Muscle layer of colon (tissue), 2 donors: ENCODE data around the gene PSMC3.

Experiments used
- H3K27ac ChIP-seq: one replicate; pipeline ENCODE4 v1.7.0; 2013; ENCODE audit warnings: low read depth, mild to moderate bottlenecking, low read length, moderate library complexity
- H3K27me3 ChIP-seq, 2 donors: one replicate each; pipeline ENCODE4 v1.7.0; 2013; ENCODE audit warnings: low read length in 2 of 2, mild to moderate bottlenecking in 2 of 2; ENCODE audit not compliant: insufficient read depth in 2 of 2, control insufficient read depth in 1 of 2
- H3K36me3 ChIP-seq: one replicate; pipeline ENCODE4 v1.7.0; 2013; ENCODE audit warnings: mild to moderate bottlenecking, low read length; ENCODE audit not compliant: insufficient read depth
- H3K4me1 ChIP-seq: one replicate; pipeline ENCODE4 v1.7.0; 2013; ENCODE audit warnings: mild to moderate bottlenecking, low read length; ENCODE audit not compliant: insufficient read depth
- H3K4me3 ChIP-seq, 2 donors: one replicate each; pipeline ENCODE4 v1.7.0; 2013; ENCODE audit warnings: low read length in 2 of 2, low read depth in 1 of 2, mild to moderate bottlenecking in 1 of 2, moderate library complexity in 1 of 2
- H3K9ac ChIP-seq: one replicate; pipeline ENCODE4 v1.7.0; 2013; ENCODE audit warnings: low read length
- H3K9me3 ChIP-seq: one replicate; pipeline ENCODE4 v1.7.0; 2013; ENCODE audit warnings: mild to moderate bottlenecking, low read length
- donor health status: abdominal sarcoma.
- donor health status: Adenocarcinoma of cecum.

PSMC3 gene

DNA sequence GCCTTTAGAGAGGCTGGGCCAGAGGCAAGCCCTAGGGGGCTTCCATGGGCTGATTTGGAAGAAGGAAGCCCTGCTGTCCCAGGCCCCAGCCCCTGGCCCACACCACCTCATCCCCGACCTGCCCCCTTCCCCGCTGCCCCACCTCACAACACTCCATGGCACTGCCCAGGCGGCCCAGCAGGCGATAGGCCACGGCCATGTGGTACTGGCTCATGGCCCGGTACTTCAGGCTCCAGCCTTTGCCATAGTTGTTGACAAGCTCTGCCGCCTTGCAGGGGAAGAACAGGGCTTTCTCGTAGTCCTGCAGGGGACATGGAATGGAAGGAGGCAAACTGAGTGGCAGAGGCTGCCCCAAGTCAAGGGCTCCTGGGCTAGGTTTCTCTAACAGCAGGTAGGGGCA is 16.3 kb upstream of the PSMC3 start:
- Histone ChIP-seq H3K27me3 (no peaks in the 10 kb centered on the region), H3K4me3 (no peak overlapping the region), H3K27ac (no peak overlapping the region), H3K36me3 (no peaks in the 10 kb centered on the region), H3K9me3 (no peaks in the 10 kb centered on the region), H3K9ac (no peak overlapping the region), H3K4me1 (peaks cover 6% of the 10 kb centered on the region)

DNA sequence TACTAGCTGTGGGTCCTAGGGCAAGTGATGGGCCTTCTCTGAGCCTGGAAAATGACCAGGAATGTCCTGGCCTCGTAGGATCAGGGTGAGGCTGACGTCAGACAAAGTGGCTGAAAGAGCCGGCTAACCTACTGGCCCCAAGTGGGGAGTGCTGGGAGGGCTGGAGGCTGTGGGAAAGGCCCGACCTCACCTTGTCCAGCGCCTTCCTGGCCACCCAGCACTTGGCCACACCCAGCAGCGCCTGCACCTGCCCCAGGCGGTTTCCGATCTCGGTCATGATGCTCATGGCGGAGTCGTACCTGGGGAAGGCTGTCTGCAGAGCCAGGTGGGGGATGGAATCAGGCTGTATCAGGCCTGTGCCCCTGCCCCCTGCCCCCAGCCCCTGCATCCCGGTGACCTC is 15.2 kb upstream of the PSMC3 start:
- Histone ChIP-seq H3K4me3 (no peak overlapping the region), H3K27me3 (no peaks in the 10 kb centered on the region)

DNA sequence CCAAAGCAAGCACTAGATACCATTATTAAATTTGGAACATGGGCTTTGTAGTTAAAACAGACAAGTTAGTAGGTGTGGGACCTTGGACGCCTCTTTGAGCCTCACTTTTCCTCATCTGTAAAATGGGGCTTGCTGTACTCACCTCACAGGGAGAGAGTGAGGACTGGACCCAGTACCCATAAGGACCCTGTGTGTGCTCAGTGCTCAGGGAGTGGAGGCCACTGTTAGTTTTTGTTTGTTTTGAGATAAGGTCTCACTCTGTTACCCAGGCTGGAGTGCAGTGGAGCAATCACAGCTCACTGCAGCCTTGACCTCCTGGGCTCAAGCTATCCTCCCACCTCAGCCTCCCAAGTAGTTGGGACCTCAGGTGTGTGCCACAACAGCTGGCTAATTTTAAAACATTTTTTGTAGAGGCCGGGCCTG is 13.8 kb upstream of the PSMC3 start:
- Histone ChIP-seq H3K27ac (no peak overlapping the region), H3K4me3 (no peak overlapping the region), H3K9me3 (no peaks in the 10 kb centered on the region), H3K27me3 (no peaks in the 10 kb centered on the region), H3K36me3 (no peaks in the 10 kb centered on the region), H3K4me1 (peaks cover 10% of the 10 kb centered on the region), H3K9ac (no peak overlapping the region)

More for the DNA sequence above, 15.2 kb upstream of the PSMC3 start:
- H3K9ac ChIP-seq: no peak overlapping the region
- H3K36me3 ChIP-seq: no peaks in the 10 kb centered on the region
- no peak overlapping the region for H3K27ac ChIP-seq
- H3K4me1 ChIP-seq: peaks cover 10% of the 10 kb centered on the region
- H3K9me3 ChIP-seq: no peaks in the 10 kb centered on the region

DNA sequence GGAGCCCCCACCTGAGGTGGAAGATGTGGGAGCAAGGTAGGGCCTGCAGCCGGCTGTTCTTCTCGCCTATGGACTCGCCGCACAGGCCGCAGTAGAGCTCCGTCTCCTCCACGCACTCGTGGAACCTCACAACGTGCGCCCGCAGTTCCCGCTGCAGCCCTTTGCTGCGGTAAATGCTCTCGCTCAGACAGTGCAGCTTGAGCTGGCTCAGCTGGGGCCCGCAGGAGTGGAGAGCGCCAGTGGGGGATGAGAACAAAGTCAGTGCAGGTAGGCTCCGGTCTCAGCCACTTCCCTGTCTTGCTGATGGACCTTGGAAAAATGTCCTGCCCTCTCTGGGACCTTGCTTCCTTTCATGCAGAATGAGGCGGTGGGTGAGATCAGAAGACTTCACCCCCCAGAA is 12.5 kb upstream of the PSMC3 start:
- H3K9ac ChIP-seq: no peak overlapping the region
- H3K27me3 ChIP-seq: no peaks in the 10 kb centered on the region
- H3K4me3 ChIP-seq: no peak overlapping the region
- H3K4me1 ChIP-seq: peaks cover 10% of the 10 kb centered on the region
- H3K27ac ChIP-seq: no peak overlapping the region
- H3K9me3 ChIP-seq: no peaks in the 10 kb centered on the region
- H3K36me3 ChIP-seq: no peaks in the 10 kb centered on the region

DNA sequence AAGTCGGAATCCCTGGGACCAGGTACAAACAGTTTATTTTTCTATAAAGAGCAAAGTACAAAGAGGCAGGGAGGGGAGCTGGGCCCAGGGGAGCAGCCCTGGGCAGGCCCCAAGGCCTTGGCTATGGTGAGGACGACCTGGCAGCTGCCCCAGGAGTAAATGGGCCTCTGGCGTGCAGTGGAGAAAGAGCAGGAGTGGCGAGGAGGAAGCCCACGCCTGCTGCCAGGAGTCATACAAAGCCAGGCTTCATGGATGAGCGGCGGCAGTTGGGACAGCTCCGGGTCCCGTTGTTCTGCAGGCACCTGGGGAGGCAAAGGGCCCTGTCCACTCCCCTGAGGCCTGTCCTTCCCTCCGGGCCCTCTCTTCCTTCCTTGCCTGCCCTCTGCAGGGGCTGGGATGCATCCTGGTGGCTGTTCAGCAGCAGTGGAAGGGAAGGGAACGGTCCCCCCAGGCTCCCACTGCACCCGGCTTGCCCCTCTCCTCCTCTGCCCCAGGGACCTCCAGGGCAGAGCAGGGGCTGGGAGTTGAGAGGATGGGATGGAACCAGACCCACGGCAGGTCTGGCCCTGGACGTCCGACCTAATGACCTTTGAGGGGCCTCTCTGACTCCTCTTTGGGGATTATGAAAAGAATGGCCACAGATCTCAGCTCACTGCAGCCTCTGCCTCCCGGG is 11.6 kb upstream of the PSMC3 start:
- Histone ChIP-seq H3K27me3 (no peaks in the 10 kb centered on the region), H3K27ac (peak overlapping the region; percentile 36), H3K36me3 (no peaks in the 10 kb centered on the region), H3K9ac (no peak overlapping the region), H3K4me3 (no peak overlapping the region), H3K4me1 (peaks cover 10% of the 10 kb centered on the region), H3K9me3 (no peaks in the 10 kb centered on the region)

DNA sequence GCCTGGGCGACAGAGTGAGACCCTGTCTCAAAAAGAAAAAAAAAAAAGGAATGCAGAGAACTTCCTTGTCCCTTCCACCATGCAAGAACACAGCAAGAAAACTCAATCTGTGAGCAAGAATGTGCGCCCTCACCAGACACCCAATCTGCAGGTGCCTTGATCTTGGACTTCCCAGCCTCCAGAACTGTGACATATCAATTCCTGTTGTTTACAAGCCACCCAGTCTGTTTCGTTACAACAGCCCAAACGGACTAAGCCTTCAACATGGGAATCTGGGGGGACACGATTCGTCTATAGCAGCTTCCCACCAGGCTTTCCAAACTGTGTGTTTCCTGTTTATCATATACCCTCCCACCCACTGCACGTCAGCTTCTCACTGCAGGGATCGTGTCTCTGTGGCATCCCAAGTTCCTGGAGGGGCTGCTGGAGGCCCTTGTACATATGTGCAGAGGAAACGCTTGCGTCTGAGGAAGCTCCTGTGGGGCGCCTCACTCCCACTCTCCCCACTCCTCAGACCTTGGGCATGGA is 11.0 kb upstream of the PSMC3 start:
- Histone ChIP-seq H3K27ac (peak overlapping the region; percentile 36), H3K4me3 (no peak overlapping the region), H3K4me1 (peaks cover 10% of the 10 kb centered on the region), H3K36me3 (no peaks in the 10 kb centered on the region), H3K27me3 (no peaks in the 10 kb centered on the region), H3K9ac (no peak overlapping the region), H3K9me3 (no peaks in the 10 kb centered on the region)

DNA sequence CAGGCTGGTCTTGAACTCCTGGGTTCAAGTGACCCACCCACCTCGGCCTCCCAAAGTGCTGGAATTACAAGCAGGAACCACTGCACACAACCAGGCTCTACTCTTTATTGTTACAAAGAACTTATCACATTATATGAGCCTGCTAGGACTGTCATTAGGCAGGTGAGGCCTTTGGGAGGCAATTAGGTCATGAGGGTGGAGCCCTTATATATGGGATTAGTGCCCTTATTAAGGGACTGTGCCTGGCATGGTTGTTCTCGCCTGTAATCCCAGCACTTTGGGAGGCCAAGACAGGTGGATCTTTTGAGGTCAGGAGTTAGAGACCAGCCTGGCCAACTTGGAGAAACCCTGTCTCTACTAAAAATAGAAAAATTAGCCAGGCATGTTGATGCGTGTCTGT is 10.5 kb upstream of the PSMC3 start:
- no peaks in the 10 kb centered on the region for H3K36me3 ChIP-seq
- no peak overlapping the region for H3K9ac ChIP-seq
- H3K27me3 ChIP-seq: no peaks in the 10 kb centered on the region
- H3K4me3 ChIP-seq: no peak overlapping the region
- H3K9me3 ChIP-seq: no peaks in the 10 kb centered on the region
- no peak overlapping the region for H3K27ac ChIP-seq
- H3K4me1 ChIP-seq: peaks cover 10% of the 10 kb centered on the region

DNA sequence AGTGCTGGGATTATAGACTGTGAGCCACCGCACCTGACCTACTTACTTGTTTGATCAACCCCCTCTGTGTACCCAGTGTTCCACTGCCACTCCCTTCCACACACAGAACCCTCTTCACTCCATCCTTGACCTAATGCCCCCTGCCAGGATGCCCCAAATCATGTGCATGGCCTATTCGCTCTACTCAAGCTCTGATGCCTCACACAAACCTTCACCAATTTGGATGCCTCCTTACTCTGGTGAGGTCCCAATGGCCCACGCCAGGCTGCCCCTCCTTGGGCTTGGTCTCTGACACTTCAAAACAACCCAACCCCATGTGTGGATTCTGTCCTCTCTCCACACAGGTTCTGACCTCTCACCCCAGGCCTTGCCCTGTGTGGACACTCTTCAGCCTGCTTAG is 9.4 kb upstream of the PSMC3 start:
- no peak overlapping the region for H3K9ac ChIP-seq
- H3K36me3 ChIP-seq: no peaks in the 10 kb centered on the region
- H3K9me3 ChIP-seq: no peaks in the 10 kb centered on the region
- no peak overlapping the region for H3K4me3 ChIP-seq
- no peak overlapping the region for H3K27ac ChIP-seq
- no peaks in the 10 kb centered on the region for H3K27me3 ChIP-seq
- H3K4me1 ChIP-seq: peaks cover 10% of the 10 kb centered on the region

DNA sequence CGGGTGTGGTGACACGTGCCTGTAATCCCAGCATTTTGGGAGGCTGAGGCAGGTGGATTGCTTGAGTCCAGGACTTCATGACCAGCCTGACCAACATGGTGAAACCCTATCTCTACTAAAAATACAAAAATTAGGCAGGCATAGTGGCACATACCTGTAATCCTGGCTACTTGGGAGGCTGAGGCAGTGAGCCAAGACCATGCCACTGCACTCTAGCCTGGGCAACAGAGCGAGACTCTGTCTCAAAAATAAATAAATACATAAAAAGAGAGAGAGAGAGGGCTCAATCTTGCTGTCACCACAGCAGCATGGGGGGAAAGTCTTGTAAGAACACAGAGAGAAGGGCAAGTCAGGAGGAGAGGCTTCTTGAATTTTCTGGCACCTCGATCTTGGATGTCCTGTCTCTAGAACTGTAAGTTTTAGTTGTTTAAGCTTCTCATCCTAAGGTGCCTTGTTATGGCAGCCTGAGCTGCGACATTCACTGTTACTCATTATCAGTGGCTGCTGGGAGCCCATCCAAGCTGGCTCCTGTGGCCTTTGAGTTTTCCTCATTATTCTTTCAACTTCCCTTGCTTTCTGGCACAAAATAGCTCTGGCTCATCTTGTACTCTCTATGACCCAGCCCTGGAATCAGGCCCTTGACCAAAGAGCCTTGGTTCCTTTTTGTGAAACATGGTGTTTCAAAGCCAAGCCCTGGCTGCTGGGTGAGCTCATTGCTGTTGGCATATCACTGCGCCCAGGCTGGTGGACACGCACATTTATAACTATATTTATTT is 8.0 kb upstream of the PSMC3 start:
- Histone ChIP-seq H3K27me3 (no peaks in the 10 kb centered on the region), H3K9ac (no peak overlapping the region), H3K9me3 (no peaks in the 10 kb centered on the region), H3K4me3 (no peak overlapping the region), H3K27ac (no peak overlapping the region), H3K4me1 (peaks cover 10% of the 10 kb centered on the region), H3K36me3 (no peaks in the 10 kb centered on the region)

DNA sequence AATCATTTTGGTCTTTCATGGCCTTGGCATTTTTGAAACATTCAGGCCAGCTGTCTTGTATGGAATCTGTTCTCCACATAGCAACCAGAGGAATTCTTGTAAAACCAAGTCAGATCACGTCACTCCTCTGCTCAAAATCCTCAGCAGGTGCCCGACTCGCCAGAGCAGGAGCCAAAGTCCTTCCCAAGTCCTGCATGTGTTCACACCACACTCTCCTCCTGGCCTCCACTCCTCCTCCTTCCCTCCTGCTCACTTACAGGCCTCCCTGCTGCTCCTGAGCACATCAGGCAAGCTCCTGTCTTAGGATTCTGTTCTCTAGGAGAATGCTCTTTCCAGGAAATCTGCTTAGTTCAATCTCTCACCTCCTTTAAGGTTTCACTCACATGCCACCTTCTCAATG is 6.9 kb upstream of the PSMC3 start:
- no peak overlapping the region for H3K9ac ChIP-seq
- no peak overlapping the region for H3K27ac ChIP-seq
- H3K9me3 ChIP-seq: no peaks in the 10 kb centered on the region
- no peaks in the 10 kb centered on the region for H3K36me3 ChIP-seq
- H3K4me3 ChIP-seq: no peak overlapping the region
- H3K4me1 ChIP-seq: peaks cover 10% of the 10 kb centered on the region
- H3K27me3 ChIP-seq: no peaks in the 10 kb centered on the region

DNA sequence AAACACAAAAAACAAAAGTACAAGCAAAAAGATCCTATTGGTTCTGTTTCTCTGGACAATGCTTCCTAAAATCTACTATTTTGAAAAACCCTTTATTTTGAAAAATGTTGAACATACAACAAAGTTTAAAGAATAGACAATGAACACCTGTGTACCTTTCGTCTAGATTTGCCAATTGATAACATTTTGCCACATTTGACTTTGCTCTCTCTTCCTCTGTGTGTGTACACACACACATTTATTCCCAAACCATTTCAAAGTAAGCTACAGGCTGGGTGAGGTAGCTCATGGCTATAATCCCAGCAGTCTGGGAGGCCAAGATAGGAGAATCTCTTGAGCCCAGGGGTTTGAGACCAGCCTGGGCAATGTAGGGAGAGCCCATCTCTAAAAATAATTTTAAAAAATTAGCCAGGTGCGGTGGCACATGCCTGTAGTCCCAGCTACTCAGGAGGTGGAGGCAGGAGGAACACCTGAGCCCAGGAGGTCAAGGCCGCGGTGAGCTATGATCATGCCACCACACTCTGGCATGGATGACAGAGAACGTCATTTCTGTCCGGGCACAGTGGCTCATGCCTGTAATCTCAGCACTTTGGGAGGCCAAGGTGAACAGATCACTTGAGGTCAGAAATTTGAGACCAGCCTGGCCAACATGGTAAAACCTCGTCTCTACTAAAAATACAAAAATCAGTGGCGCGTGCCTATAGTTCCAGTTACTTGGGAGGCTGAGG is 5.3 kb upstream of the PSMC3 start:
- H3K27ac ChIP-seq: no peak overlapping the region

More for the DNA sequence above, 5.3 kb upstream of the PSMC3 start:
- Histone ChIP-seq H3K4me3 (no peak overlapping the region), H3K9me3 (no peaks in the 10 kb centered on the region), H3K27me3 (no peaks in the 10 kb centered on the region), H3K36me3 (no peaks in the 10 kb centered on the region), H3K4me1 (no peaks in the 10 kb centered on the region), H3K9ac (no peak overlapping the region)
